Natural killer cell treated with Interleukin-12 subunit alpha and Interleukin-12 subunit beta and Interleukin-15 and Interleukin-18, amount 100 ng/mL, for 72 hours (primary cell): ENCODE data around the gene RNF38. TPM values are rescaled to one million over a fixed set of nuclear protein-coding genes. Genes with fewer than 3 reads are reported as not detected.
A peak's percentile ranks its signal among the peaks of the same experiment; 100 is the strongest.
"Not testable (repeated sequence)": the region's sequence is repeated elsewhere in the genome, so short reads cannot be mapped to it uniquely, and the experiment has no call there.

Experiments
- ATAC-seq, 2 donors: fragments of 150-1000 bp; cut with Tn5 transposase in 1 of 2; sonication (Bioruptor Pico), chemical (Tn5 transposase) in 1 of 2; 2 replicates each; pipeline ENCODE4 v1.10.0; 2021
- DNase-seq: peaks from one replicate; pipeline ENCODE4 v3.0.0; 2022; ENCODE audit warnings: low spot score
- H3K27ac Mint-ChIP-seq, 2 donors: 1 replicate in 1 of 2; 2 replicates in 1 of 2; pipeline ENCODE4 v1.8.0; 2022; ENCODE audit warnings: mixed read lengths in 2 of 2, mild to moderate bottlenecking in 1 of 2, moderate library complexity in 1 of 2
- H3K27me3 Mint-ChIP-seq, 2 donors: 1 replicate in 1 of 2; 2 replicates in 1 of 2; pipeline ENCODE4 v1.8.0; 2022; ENCODE audit warnings: mixed read lengths in 2 of 2
- H3K36me3 Mint-ChIP-seq: one replicate; pipeline ENCODE4 v1.8.0; 2022; ENCODE audit warnings: mixed read lengths
- H3K4me1 Mint-ChIP-seq, 2 donors: 1 replicate in 1 of 2; 2 replicates in 1 of 2; pipeline ENCODE4 v1.8.0; 2022; ENCODE audit warnings: low read depth in 2 of 2, mixed read lengths in 2 of 2, mild to moderate bottlenecking in 1 of 2
- H3K4me3 Mint-ChIP-seq: one replicate; pipeline ENCODE4 v1.8.0; 2022; ENCODE audit warnings: mixed read lengths
- H3K9me3 Mint-ChIP-seq: 2 replicates; pipeline ENCODE4 v1.8.0; 2022; ENCODE audit warnings: mixed read lengths
- total RNA-seq, 2 donors: library from RNA; stranded (reverse); gene quantifications; one replicate each; pipeline ENCODE4 v1.2.3, GENCODE V29; 2022

RNF38 gene
- total RNA-seq, 2 donors from 2014 or later: 43.9 to 56.9 TPM

GRCh38 chr9:36426945-36427344 is 26.9 kb upstream of the RNF38 start:
- H3K27ac Mint-ChIP-seq: peak overlapping the region in 1 of 2 donors; percentile 48

GRCh38 chr9:36426348-36426747 is 26.3 kb upstream of the RNF38 start:
- Mint-ChIP-seq H3K4me3 (no peak overlapping the region), H3K9me3 (no peaks in the 10 kb centered on the region), H3K36me3 (no peaks in the 10 kb centered on the region), H3K27me3 (no peaks in the 10 kb centered on the region), H3K27ac (no peak overlapping the region), H3K4me1 (peaks cover 22 to 24% of the 10 kb centered on the region in 2 donors)
- DNase-seq (no peak), ATAC-seq (no peak)

More at GRCh38 chr9:36426945-36427344, 26.9 kb upstream of the RNF38 start:
- DNase-seq (no peak), ATAC-seq (no peak)
- H3K36me3 Mint-ChIP-seq: no peaks in the 10 kb centered on the region
- peaks cover 22 to 24% of the 10 kb centered on the region in 2 donors for H3K4me1 Mint-ChIP-seq
- H3K27me3 Mint-ChIP-seq: no peaks in the 10 kb centered on the region
- H3K9me3 Mint-ChIP-seq: no peaks in the 10 kb centered on the region
- no peak overlapping the region for H3K4me3 Mint-ChIP-seq

GRCh38 chr9:36424289-36425055 is 24.4 kb upstream of the RNF38 start:
- Mint-ChIP-seq H3K4me3 (no peak overlapping the region), H3K9me3 (no peaks in the 10 kb centered on the region), H3K27ac (no peak overlapping the region), H3K36me3 (peaks cover 4% of the 10 kb centered on the region), H3K27me3 (no peaks in the 10 kb centered on the region), H3K4me1 (peaks cover 17 to 24% of the 10 kb centered on the region in 2 donors)
- ATAC-seq: no peak
- DNase-seq: no peak

DNA sequence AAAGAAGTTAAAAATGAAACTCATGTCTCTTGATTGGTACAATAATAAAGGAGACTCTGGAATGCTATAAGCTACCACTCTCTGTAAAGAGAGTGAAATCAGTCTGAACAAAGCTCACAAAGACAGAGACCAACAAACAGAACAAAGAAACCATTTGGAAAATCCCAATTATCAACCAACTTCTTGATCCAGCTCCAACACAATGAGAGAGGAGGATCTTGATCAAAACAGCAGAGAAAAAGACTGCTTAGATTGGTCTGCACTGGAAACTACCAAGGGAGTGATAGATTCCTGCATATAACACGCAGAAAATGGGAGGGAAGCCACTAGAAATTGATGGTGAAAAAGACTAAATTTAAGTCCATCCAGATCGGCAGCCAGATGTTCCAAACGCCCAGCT is 23.1 kb upstream of the RNF38 start:
- Mint-ChIP-seq H3K4me3 (no peak overlapping the region), H3K4me1 (peaks cover 10 to 20% of the 10 kb centered on the region in 2 donors), H3K9me3 (no peaks in the 10 kb centered on the region), H3K36me3 (peaks cover 4% of the 10 kb centered on the region), H3K27me3 (no peaks in the 10 kb centered on the region), H3K27ac (peak overlapping the region in 1 of 2 donors; percentile 10)
- no peak for DNase-seq
- no peak for ATAC-seq

GRCh38 chr9:36416890-36417289 is 16.8 kb upstream of the RNF38 start:
- DNase-seq (no peak), ATAC-seq (no peak)
- H3K4me1 Mint-ChIP-seq: peaks cover 10 to 12% of the 10 kb centered on the region in 2 donors
- H3K27ac Mint-ChIP-seq: no peak overlapping the region
- H3K27me3 Mint-ChIP-seq: no peaks in the 10 kb centered on the region
- no peak overlapping the region for H3K4me3 Mint-ChIP-seq
- H3K9me3 Mint-ChIP-seq: no peaks in the 10 kb centered on the region
- H3K36me3 Mint-ChIP-seq: peaks cover 4% of the 10 kb centered on the region

DNA sequence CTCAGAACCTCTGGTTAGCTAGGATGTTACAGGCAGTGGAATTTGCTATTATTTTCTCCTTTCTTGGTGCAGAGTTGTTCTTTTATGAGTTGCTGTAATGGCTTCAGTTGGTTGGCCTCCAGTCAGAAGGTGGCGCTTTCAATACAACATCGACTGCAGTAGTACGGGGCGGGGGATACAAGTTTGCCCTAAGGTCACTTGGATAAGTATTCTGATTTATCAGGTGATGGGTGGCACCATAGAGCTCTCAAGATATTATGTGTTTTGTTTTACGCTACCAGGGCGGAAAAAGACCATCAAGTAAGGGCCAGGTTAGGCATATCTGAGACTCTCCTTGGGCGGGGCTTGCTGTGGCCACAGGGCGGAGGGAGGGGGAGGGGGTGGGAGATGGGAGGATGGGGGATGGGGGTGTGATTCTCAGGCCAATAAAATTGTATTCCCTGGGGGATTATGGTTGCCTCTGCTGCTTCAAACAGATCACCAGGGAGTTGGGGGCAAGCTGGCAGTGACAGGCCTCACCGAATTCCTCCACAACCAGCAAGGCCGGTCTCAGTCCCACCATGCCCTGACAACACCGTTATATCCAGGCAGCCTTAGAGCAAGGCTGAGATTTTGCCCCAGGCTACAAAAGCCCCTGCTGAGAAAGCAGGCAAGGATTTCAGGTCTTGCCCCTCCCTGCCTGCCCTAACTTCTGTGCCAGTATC is 15.9 kb upstream of the RNF38 start:
- Mint-ChIP-seq H3K9me3 (no peaks in the 10 kb centered on the region), H3K4me3 (no peak overlapping the region), H3K36me3 (peaks cover 4% of the 10 kb centered on the region), H3K27me3 (no peaks in the 10 kb centered on the region), H3K4me1 (peaks cover 10 to 12% of the 10 kb centered on the region in 2 donors), H3K27ac (no peak overlapping the region)
- no peak for DNase-seq
- ATAC-seq: no peak

DNA sequence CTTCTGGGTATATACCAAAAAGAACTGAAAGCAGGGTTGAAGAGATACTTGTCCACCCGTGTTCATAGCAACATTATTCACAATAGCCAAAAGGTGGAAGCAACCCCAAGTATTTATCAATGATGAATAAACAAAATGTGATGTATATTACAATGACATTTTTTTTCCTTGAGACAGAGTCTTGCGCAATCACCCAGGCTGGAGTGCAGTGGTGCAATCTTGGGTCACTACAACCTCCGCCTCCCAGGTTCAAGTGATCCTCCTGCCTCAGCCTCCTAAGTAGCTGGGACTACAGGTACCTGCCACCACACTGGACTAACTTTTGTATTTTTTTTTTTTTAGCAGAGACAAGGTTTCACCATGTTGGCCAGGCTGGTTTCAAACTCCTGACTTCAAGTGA is 11.3 kb upstream of the RNF38 start:
- H3K27ac Mint-ChIP-seq, DNase-seq, H3K36me3 Mint-ChIP-seq, H3K4me3 Mint-ChIP-seq, H3K9me3 Mint-ChIP-seq, ATAC-seq, H3K27me3 Mint-ChIP-seq: not testable (repeated sequence)
- H3K4me1 Mint-ChIP-seq: peaks cover 15 to 29% of the 10 kb centered on the region in 2 donors

DNA sequence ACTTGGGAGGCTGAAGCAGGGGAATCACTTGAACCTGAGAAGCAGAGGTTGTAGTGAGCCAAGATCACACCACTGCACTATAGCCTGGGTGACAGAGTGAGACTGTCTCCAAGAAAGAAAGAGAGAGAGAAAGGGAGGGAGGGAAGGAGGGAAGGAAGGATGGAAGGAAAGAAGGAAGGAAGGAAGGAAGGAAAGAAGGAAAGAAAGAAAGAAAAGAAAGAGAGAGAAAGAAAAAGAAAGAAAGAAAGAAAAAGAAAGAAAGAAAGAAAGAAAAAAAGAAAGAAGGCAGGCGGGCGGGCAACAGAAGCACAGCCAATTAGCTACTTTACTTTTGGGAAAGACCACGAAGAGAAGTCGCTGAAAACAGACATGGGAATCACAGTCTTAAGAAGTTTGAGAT is 9.0 kb upstream of the RNF38 start:
- H3K9me3 Mint-ChIP-seq, H3K27me3 Mint-ChIP-seq, ATAC-seq, DNase-seq, H3K27ac Mint-ChIP-seq, H3K36me3 Mint-ChIP-seq, H3K4me3 Mint-ChIP-seq: not testable (repeated sequence)
- H3K4me1 Mint-ChIP-seq: peaks cover 14 to 28% of the 10 kb centered on the region in 2 donors

DNA sequence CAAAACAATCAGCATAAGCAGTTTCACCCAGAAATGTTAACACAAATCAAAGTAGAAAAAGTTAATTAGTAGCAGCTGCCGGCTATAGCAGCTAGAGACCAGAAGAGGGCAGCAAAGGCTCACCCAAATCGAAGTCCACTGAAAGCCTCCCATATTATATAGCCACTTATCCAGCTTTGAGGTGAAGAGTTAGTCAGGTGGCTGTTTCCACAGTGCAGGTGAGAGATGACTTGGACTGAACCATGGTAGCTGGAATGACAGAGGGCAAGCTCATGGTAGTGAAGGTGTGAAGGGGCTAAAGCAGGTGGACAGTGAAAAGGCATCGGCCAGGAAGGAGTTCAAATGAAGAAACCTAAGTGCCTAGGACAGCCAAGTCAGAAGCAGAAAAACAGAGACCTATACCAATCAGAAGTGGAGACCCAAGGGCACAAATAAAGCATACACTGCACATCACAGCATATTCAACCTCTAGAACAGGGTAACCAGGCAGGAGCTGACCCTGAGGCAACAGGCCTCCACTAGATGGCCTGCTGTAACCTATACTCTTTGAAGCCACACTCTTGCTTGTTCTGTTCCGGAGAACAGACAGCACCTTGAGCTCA is 7.2 kb upstream of the RNF38 start:
- Mint-ChIP-seq H3K36me3 (no peaks in the 10 kb centered on the region), H3K27me3 (no peaks in the 10 kb centered on the region), H3K9me3 (no peaks in the 10 kb centered on the region), H3K27ac (peak overlapping the region; percentile 2 to 4), H3K4me1 (peaks cover 10 to 20% of the 10 kb centered on the region in 2 donors), H3K4me3 (no peak overlapping the region)
- DNase-seq (peak; percentile 77), ATAC-seq (peak; percentile 75 to 82)

- no peak for DNase-seq
- Mint-ChIP-seq H3K9me3 (no peaks in the 10 kb centered on the region), H3K27ac (peak overlapping the region; percentile 48 to 88), H3K4me3 (peak overlapping the region; percentile 8), H3K36me3 (no peaks in the 10 kb centered on the region), H3K4me1 (peaks cover 30 to 43% of the 10 kb centered on the region in 2 donors), H3K27me3 (no peaks in the 10 kb centered on the region)
- ATAC-seq: no peak
These were observed 2.5 kb upstream of the RNF38 start for GRCh38 chr9:36402536-36402935.

DNA sequence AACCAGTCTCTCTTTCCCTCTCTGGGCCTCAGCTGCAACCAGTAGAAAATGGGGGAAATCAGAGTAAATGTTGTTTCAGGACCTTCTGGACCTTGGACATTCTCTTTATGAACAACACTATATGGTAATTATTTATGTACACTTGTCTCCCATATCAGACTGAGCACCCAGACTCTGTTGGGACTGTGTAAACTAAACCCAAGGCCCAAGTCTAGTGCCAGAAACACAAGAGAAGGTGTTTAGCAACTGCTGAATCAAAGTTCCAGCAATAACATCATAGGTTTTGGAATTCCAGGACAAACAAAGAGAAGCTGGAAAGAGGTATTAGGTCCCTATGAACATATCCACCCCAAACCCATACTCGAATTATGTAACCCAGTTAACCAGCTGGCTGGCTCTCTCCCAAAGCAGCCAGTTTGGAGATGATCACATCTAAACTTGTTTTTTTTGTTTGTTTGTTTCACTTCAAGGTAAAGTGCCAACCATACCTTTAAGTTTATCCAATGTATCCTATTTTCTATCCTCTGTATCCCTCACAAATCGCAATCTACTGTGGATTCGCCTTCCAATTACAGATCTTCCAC is 1.9 kb upstream of the RNF38 start:
- H3K36me3 Mint-ChIP-seq: no peaks in the 10 kb centered on the region
- ATAC-seq: no peak
- no peak for DNase-seq
- peak overlapping the region; percentile 91 for H3K4me3 Mint-ChIP-seq
- H3K9me3 Mint-ChIP-seq: no peaks in the 10 kb centered on the region
- H3K4me1 Mint-ChIP-seq: peaks cover 27 to 38% of the 10 kb centered on the region in 2 donors
- H3K27ac Mint-ChIP-seq: peak overlapping the region; percentile 82 to 88
- H3K27me3 Mint-ChIP-seq: no peaks in the 10 kb centered on the region

DNA sequence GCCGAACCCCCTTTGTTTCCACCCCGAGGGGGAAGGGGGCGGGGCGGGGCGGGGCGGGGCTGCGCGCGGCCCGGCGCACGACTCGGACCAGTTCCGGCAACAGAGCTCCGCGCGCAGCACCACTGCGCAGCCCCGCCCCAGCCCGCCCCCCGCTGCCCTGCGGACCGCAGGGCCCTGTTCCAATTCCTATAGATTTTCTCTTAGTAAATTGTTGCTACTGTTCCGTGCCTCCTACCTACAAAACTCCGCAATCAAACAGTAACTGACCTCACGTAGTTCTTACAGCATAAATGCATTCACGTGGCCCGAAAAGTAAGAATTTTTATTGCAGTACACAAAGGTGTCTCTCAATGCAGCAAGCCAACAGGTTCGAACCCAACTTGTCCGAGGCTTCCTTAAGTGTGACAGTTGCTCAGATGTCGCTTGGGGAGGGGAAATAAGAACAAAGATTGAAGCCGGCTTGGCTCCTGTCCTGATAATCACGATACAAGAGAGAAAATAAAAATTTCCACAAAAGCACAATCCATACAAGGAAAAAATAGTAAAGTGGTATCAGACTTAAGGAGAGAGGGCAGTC is 1.2 kb upstream of the RNF38 start:
- H3K9me3 Mint-ChIP-seq: no peaks in the 10 kb centered on the region
- no peaks in the 10 kb centered on the region for H3K27me3 Mint-ChIP-seq
- peaks cover 26 to 40% of the 10 kb centered on the region in 2 donors for H3K4me1 Mint-ChIP-seq
- H3K4me3 Mint-ChIP-seq: peak overlapping the region; percentile 91
- H3K27ac Mint-ChIP-seq: peak overlapping the region; percentile 82 to 88
- DNase-seq: no peak
- no peaks in the 10 kb centered on the region for H3K36me3 Mint-ChIP-seq
- peak; percentile 88 to 90 for ATAC-seq

DNA sequence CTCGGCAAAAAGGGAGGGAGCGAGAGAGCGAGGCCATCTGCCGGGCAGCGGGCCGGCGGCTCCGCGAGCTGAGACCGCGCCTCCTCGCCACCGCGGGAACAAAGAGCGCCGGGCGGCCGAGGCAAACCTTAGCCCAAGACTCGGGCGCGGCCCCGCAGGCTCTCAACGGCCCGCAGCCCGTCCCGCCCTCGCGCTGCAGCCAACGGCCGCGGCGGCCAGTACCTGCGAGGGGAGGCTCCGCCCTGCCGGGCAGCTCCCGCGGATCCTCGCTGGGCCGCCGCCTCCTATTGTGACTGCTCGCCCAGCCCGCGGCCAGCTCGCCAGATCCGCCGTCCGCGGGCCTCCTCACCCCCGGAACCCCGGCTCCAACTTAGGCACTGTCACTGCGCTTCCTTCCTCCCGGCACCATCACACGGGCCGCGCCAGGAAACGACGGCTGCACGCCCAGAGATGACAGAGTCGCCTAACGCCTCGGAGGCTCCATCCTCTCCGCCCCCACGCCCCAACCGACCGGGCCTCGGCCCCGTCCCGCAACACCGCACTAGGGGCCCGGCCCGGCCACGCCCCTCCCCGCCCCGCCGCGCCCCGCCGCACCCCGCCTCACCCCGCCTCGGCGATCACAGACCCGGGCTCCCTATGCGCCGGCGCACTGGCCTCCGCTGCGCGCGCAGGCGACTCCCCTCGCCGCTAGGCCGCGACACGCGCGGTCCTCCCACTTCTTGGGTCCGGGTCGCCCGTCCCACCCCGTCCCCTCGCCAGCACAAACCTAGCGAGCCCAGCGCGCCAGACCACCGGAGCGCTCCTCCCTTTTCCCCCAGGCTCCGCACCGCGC is 479 bp upstream of the RNF38 start:
- Mint-ChIP-seq H3K27ac (peak overlapping the region; percentile 82 to 88), H3K4me3 (peak overlapping the region; percentile 91), H3K27me3 (no peaks in the 10 kb centered on the region), H3K4me1 (peaks cover 30 to 47% of the 10 kb centered on the region in 2 donors), H3K9me3 (no peaks in the 10 kb centered on the region), H3K36me3 (no peaks in the 10 kb centered on the region)
- ATAC-seq (peak; percentile 92 to 94), DNase-seq (peak; percentile 92)
